Trophoblast cell (in vitro differentiated cells and primary cell): ENCODE measurements around the gene MEG3.

ENCODE experiments used
- DNase-seq, 2 donors: peaks; one replicate each; pipeline ENCODE4 v3.0.0-alpha.2; 2016
- H2AFZ ChIP-seq: 2 replicates; pipeline ENCODE4 v1.6.1; 2013; ENCODE audit warnings: low read length, moderate library complexity, mild to moderate bottlenecking; ENCODE audit not compliant: insufficient read depth, poor library complexity
- H2AK5ac ChIP-seq: 2 replicates; pipeline ENCODE4 v1.6.1; 2013; ENCODE audit warnings: mild to moderate bottlenecking, low read length
- H2BK120ac ChIP-seq: 2 replicates; pipeline ENCODE4 v1.6.1; 2013; ENCODE audit warnings: low read length, mild to moderate bottlenecking, moderate library complexity; ENCODE audit not compliant: insufficient read depth, poor library complexity
- H2BK12ac ChIP-seq: 2 replicates; pipeline ENCODE4 v1.6.1; 2013; ENCODE audit warnings: mild to moderate bottlenecking, low read length, moderate library complexity
- H2BK5ac ChIP-seq: 2 replicates; pipeline ENCODE4 v1.6.1; 2013; ENCODE audit warnings: low read length, low read depth, moderate library complexity, mild to moderate bottlenecking; ENCODE audit not compliant: poor library complexity
- H3K14ac ChIP-seq: 2 replicates; pipeline ENCODE4 v1.6.1; 2013; ENCODE audit warnings: mild to moderate bottlenecking, low read length
- H3K18ac ChIP-seq: 2 replicates; pipeline ENCODE4 v1.6.1; 2013; ENCODE audit warnings: mild to moderate bottlenecking, low read length
- H3K23ac ChIP-seq: 2 replicates; pipeline ENCODE4 v1.6.1; 2013; ENCODE audit warnings: low read length
- H3K27ac ChIP-seq: 2 replicates; pipeline ENCODE4 v1.5.1; 2013; ENCODE audit warnings: low read depth, mild to moderate bottlenecking, inconsistent platforms, low read length, moderate library complexity
- H3K27me3 ChIP-seq: 2 replicates; pipeline ENCODE4 v1.6.1; 2013; ENCODE audit warnings: inconsistent platforms, mild to moderate bottlenecking, low read length, moderate library complexity; ENCODE audit not compliant: insufficient read depth
- H3K36me3 ChIP-seq, 2 experiments: 1 replicate in 1 of 2; 2 replicates in 1 of 2; pipeline ENCODE4 v1.6.1; 2013; ENCODE audit warnings: low read length in 2 of 2, mild to moderate bottlenecking in 2 of 2, moderate library complexity in 1 of 2; ENCODE audit not compliant: insufficient read depth in 2 of 2, control insufficient read depth in 1 of 2
- H3K4ac ChIP-seq: 2 replicates; pipeline ENCODE4 v1.6.1; 2013; ENCODE audit warnings: low read depth, mild to moderate bottlenecking, low read length, moderate library complexity
- H3K4me1 ChIP-seq, 2 experiments: 1 replicate in 1 of 2; 2 replicates in 1 of 2; pipeline ENCODE4 v1.6.1; 2013; ENCODE audit warnings: low read length in 2 of 2, mild to moderate bottlenecking in 2 of 2, moderate library complexity in 1 of 2; ENCODE audit not compliant: insufficient read depth in 2 of 2, control insufficient read depth in 1 of 2
- H3K4me2 ChIP-seq: 2 replicates; pipeline ENCODE4 v1.6.1; 2013; ENCODE audit warnings: inconsistent platforms, mild to moderate bottlenecking, low read length, moderate library complexity
- H3K4me3 ChIP-seq: 2 replicates; pipeline ENCODE4 v1.5.1; 2013; ENCODE audit warnings: mild to moderate bottlenecking, low read depth, low read length, inconsistent platforms
- H3K79me1 ChIP-seq: one replicate; pipeline ENCODE4 v1.6.1; 2013; ENCODE audit warnings: low read length
- H3K79me2 ChIP-seq: 2 replicates; pipeline ENCODE4 v1.6.1; 2013; ENCODE audit warnings: low read length, mild to moderate bottlenecking; ENCODE audit not compliant: control insufficient read depth, insufficient read depth, poor library complexity
- H3K9ac ChIP-seq: 2 replicates; pipeline ENCODE4 v1.6.1; 2013; ENCODE audit warnings: mild to moderate bottlenecking, low read length
- H3K9me3 ChIP-seq: 2 replicates; pipeline ENCODE4 v1.6.1; 2013; ENCODE audit warnings: low read depth, mild to moderate bottlenecking, control low read depth, inconsistent platforms, low read length; ENCODE audit not compliant: insufficient read depth
- H4K12ac ChIP-seq: 2 replicates; pipeline ENCODE4 v1.6.1; 2013; ENCODE audit warnings: low read depth, mild to moderate bottlenecking, low read length, moderate library complexity
- H4K8ac ChIP-seq: 2 replicates; pipeline ENCODE4 v1.6.1; 2013; ENCODE audit warnings: low read depth, mild to moderate bottlenecking, low read length, moderate library complexity
- H4K91ac ChIP-seq: one replicate; pipeline ENCODE4 v1.6.1; 2013; ENCODE audit warnings: low read depth, mild to moderate bottlenecking, low read length, moderate library complexity
- WGBS: extraction: QIAGEN DNeasy Blood & Tissue Kit; methylation state at CpG from one replicate; pipeline ENCODE4 v1.1.7; 2013; ENCODE audit warnings: missing lambda C conversion rate; ENCODE audit not compliant: insufficient read length, insufficient coverage; ENCODE audit errors: extremely low coverage; 5-methylcytosine and 5-hydroxymethylcytosine counted together

Gene MEG3

DNA sequence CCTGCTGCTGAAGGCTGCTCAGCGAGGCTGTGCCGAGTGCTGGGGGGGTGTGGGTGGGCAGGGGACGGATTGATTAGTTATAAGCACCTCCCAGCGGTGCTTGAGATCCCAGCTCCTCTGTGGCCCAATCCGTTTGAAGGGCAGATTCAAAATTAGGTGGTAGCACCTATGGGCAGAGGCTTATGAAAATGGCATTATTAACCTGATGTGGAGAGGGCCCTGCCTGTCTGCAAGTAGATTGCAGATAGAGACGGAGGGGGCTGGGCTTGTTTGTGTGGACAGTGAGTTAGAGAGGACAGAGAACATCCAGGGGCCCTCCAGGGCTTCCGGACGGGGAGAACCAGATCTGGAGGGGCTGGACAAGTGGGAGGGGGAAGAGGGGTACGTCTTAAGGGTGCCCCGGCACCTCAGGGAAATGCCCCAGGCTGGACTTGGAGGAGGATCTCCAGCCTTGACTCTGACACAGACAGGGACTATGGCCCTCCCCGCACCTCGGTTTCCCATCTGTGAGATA is 77.8 kb downstream of the MEG3 start, which contains the start of gene RTL1:
Gene RTL1, minus strand, starts transcription at position 51 of the 514 bp plus-strand sequence. CDS start 18,934 bp downstream, outside the sequence.
- Histone ChIP-seq H4K91ac (no peak within 1 kb of the TSS), H2AK5ac (no peak within 1 kb of the TSS), H3K4ac (no peak within 1 kb of the TSS), H2BK12ac (no peak within 1 kb of the TSS), H3K14ac (no peak within 1 kb of the TSS), H3K9me3 (peaks cover 5% of the 10 kb centered on the region), H3K4me2 (peak within 1 kb of the TSS; percentile 20), H4K12ac (no peak within 1 kb of the TSS), H2BK120ac (no peak within 1 kb of the TSS), H3K79me1 (no peaks in the 10 kb centered on the region), H4K8ac (no peak within 1 kb of the TSS), H3K36me3 (no peaks in the 10 kb centered on the region), H3K27ac (no peak within 1 kb of the TSS), H3K23ac (no peak within 1 kb of the TSS), H3K79me2 (no peaks in the 10 kb centered on the region), H2BK5ac (no peak within 1 kb of the TSS), H3K9ac (no peak within 1 kb of the TSS), H3K18ac (no peak within 1 kb of the TSS), H3K4me1 (peaks cover 3 to 6% of the 10 kb centered on the region in 2 experiments), H3K4me3 (no peak within 1 kb of the TSS), H3K27me3 (peaks cover 14% of the 10 kb centered on the region), H2AFZ (no peak within 1 kb of the TSS)
- DNase-seq, result no peak
- no CpG with 5 or more reads among the region's 12 CpGs for WGBS

DNA sequence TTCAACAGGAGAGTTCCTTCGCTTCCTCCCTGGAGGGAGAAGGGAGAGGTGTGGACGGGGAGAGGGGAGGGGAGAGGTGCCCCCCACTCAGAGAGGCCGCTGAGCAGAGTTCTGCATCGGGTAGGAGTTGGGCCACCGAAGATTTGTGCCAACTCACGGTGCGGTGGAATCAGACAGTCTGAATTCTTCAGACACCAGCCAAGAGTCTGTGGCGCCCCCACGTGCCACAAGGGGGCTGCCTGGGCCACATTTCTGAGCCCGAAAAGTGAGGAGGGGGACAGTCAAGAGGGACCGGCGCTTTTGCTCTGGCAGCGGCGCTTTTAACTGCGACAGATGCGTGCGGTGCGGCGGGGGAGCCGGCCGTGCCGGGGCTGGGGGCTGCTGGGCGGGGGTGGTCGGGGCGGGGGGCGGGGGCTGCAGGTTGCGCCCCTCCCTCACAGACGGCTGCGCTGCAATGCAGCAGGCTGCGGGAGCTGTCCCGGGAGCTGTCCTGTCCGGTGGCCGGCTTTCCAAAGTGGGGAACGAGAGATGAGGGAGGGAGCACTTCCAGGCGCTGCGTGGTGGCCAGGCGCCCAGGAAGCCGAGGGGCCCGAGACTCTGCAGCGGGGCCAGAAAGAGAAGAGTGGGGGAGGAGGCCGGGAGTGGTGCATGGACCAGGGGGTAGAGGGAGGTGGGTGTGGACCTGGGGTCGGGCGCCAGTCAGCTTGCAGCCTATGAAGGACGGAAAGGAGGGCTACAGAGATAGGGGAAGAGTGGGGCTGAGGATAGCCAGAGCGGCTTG is 78.6 kb downstream of the MEG3 start:
- no peak overlapping the region for H3K9ac ChIP-seq
- H2BK5ac ChIP-seq, result no peak overlapping the region
- no peak overlapping the region for H3K27ac ChIP-seq
- no CpG with 5 or more reads among the region's 45 CpGs for WGBS
- no peak overlapping the region for H4K8ac ChIP-seq
- H3K14ac ChIP-seq, result no peak overlapping the region
- peaks cover 12% of the 10 kb centered on the region for H3K27me3 ChIP-seq
- no peak overlapping the region for H3K4me3 ChIP-seq
- no peak overlapping the region for H3K23ac ChIP-seq
- H3K9me3 ChIP-seq, result peaks cover 5% of the 10 kb centered on the region
- no peak overlapping the region for H2AFZ ChIP-seq
- no peak overlapping the region for H3K18ac ChIP-seq
- H2BK120ac ChIP-seq, result no peak overlapping the region
- H3K4me1 ChIP-seq, result peaks cover 3 to 6% of the 10 kb centered on the region in 2 experiments
- peak overlapping the region; percentile 20 for H3K4me2 ChIP-seq
- no peak overlapping the region for H4K91ac ChIP-seq
- no peaks in the 10 kb centered on the region for H3K79me2 ChIP-seq
- H3K4ac ChIP-seq, result no peak overlapping the region
- H4K12ac ChIP-seq, result no peak overlapping the region
- no peaks in the 10 kb centered on the region for H3K79me1 ChIP-seq
- no peak overlapping the region for H2BK12ac ChIP-seq
- H3K36me3 ChIP-seq, result no peaks in the 10 kb centered on the region
- DNase-seq, result no peak
- H2AK5ac ChIP-seq, result no peak overlapping the region

DNA sequence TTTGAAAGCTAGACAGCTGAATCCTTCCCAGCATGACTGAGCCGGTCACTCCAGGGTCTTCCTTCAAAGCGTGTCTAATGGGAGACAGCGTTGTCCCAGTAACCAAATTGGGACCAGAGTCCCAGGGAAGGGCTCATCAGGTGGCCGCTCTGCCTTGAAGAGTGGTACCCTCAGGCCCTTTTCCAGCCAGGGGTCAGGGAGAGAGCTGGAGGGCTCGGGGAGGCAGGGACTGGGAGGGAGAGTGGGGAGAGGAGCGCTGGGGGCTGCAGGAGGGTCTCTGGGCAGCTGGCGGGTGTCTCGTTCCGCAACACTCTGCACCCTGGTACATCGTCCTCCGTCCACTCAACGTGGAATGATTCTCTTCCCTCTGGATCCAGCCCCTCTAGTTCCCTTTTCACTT is 79.2 kb downstream of the MEG3 start:
- no peak overlapping the region for H4K91ac ChIP-seq
- no peak overlapping the region for H2BK5ac ChIP-seq
- no peak overlapping the region for H3K18ac ChIP-seq
- no peak overlapping the region for H3K14ac ChIP-seq
- no peak overlapping the region for H3K4ac ChIP-seq
- H3K4me1 ChIP-seq, result peaks cover 3 to 5% of the 10 kb centered on the region in 2 experiments
- DNase-seq, result no peak
- no peak overlapping the region for H3K9ac ChIP-seq
- no peaks in the 10 kb centered on the region for H3K79me1 ChIP-seq
- H2BK12ac ChIP-seq, result no peak overlapping the region
- H4K12ac ChIP-seq, result no peak overlapping the region
- H3K9me3 ChIP-seq, result peaks cover 5% of the 10 kb centered on the region
- no peaks in the 10 kb centered on the region for H3K36me3 ChIP-seq
- no peaks in the 10 kb centered on the region for H3K79me2 ChIP-seq
- H2AFZ ChIP-seq, result no peak overlapping the region
- no peak overlapping the region for H3K4me2 ChIP-seq
- WGBS, result no CpG with 5 or more reads among the region's 12 CpGs
- H3K27me3 ChIP-seq, result peaks cover 12% of the 10 kb centered on the region
- no peak overlapping the region for H3K4me3 ChIP-seq
- H2AK5ac ChIP-seq, result no peak overlapping the region
- H3K27ac ChIP-seq, result no peak overlapping the region
- no peak overlapping the region for H3K23ac ChIP-seq
- H4K8ac ChIP-seq, result no peak overlapping the region
- no peak overlapping the region for H2BK120ac ChIP-seq

DNA sequence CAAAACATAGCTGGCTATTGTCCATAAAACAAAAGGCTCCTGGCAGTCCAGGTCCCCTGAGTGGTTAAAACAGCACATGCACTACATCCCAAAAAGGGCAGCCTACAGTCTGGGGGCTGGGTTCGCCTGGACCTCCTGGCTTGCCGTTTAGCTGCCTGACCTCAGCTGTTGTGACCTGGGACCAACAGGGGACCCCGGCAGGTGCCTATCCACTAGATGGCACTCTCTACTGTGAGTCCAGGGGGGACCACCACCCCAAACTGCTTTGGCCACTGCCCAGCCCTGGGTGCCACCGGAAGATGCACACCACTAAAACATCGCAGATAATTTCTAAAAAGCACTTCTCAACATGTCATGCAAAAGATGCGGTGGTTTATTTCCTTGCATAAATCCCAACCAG is 80.5 kb downstream of the MEG3 start:
- no peak overlapping the region for H3K18ac ChIP-seq
- no peak overlapping the region for H3K23ac ChIP-seq
- H4K8ac ChIP-seq, result no peak overlapping the region
- H2BK5ac ChIP-seq, result no peak overlapping the region
- no peaks in the 10 kb centered on the region for H3K36me3 ChIP-seq
- no peaks in the 10 kb centered on the region for H3K79me1 ChIP-seq
- no peaks in the 10 kb centered on the region for H3K79me2 ChIP-seq
- no peak overlapping the region for H3K4me3 ChIP-seq
- no peak overlapping the region for H4K12ac ChIP-seq
- no peak overlapping the region for H2BK12ac ChIP-seq
- H3K4me2 ChIP-seq, result no peak overlapping the region
- peaks cover 12% of the 10 kb centered on the region for H3K27me3 ChIP-seq
- DNase-seq, result no peak
- H3K9me3 ChIP-seq, result peaks cover 4% of the 10 kb centered on the region
- no peak overlapping the region for H2AK5ac ChIP-seq
- H3K4me1 ChIP-seq, result no peaks in the 10 kb centered on the region
- no peak overlapping the region for H2AFZ ChIP-seq
- no peak overlapping the region for H2BK120ac ChIP-seq
- no peak overlapping the region for H3K9ac ChIP-seq
- H3K4ac ChIP-seq, result no peak overlapping the region
- H3K14ac ChIP-seq, result no peak overlapping the region
- H4K91ac ChIP-seq, result no peak overlapping the region
- no CpG with 5 or more reads among the region's 6 CpGs for WGBS
- no peak overlapping the region for H3K27ac ChIP-seq
